H1 (cell line): ENCODE results near the gene RCAN2. TPM values are rescaled to one million over a fixed set of nuclear protein-coding genes. Genes with fewer than 3 reads are reported as not detected.

Experiments
- ASH2L ChIP-seq: fragments of 200-600, 300-600 bp; sonication (generic); IDR thresholded peaks from one replicate; pipeline ENCODE4 v1.7.1; 2017; ENCODE audit warnings: low read length
- BACH1 ChIP-seq: IDR thresholded peaks from 2 replicates; pipeline ENCODE4 v1.6.1; 2012; ENCODE audit warnings: low read length, improper control_type of control experiment
- CBX5 ChIP-seq: fragments of 300-800, 300-1000 bp; sonication (generic); IDR thresholded peaks from 2 replicates; pipeline ENCODE4 v1.7.1; 2016; ENCODE audit warnings: antibody characterized with exemption, low read length, low read depth
- EP300 ChIP-seq, 2 experiments: IDR thresholded peaks; 1 replicate in 1 of 2; 2 replicates in 1 of 2; pipeline ENCODE4 v1.6.1; 2011 to 2012; ENCODE audit warnings: low read depth in 2 of 2, low read length in 2 of 2, mild to moderate bottlenecking in 2 of 2, borderline replicate concordance in 1 of 2, inconsistent platforms in 1 of 2, moderate library complexity in 1 of 2
- KDM5A ChIP-seq: fragments of 200-600 bp; IDR thresholded peaks from 2 replicates; pipeline ENCODE4 v1.7.1; 2012; ENCODE audit warnings: mild to moderate bottlenecking, low read length, inconsistent platforms, mixed read lengths
- POLR2AphosphoS5 ChIP-seq: IDR thresholded peaks from 2 replicates; pipeline ENCODE4 v1.6.1; 2011; ENCODE audit warnings: low read depth, low read length
- polyA plus RNA-seq, 7 experiments: library from polyadenylated mRNA; depleted of rRNA in 3 of 7; stranded (reverse) in 5 of 7; unstranded in 2 of 7; fragments of >200 nt in 5 of 7; fragments of 200-250 nt in 2 of 7; gene quantifications; 1 replicate in 5 of 7; 2 replicates in 1 of 7; 4 replicates in 1 of 7; pipeline versions ENCODE4 v1.2.1 to v1.2.3, GENCODE V29; 2011 to 2013; ENCODE audit warnings: missing spikeins in 2 of 7, mixed read lengths in 2 of 7
- total RNA-seq: library from RNA; stranded (reverse); fragmentation: NEBNext Ultra II Directional; extraction: Animal tissue kit (Norgen Biotek cat#: 25700); gene quantifications from 2 replicates; pipeline ENCODE4 v1.2.1, GENCODE V29; 2021

The RCAN2 gene
- total and polyA plus RNA-seq, 2 of the 8 experiments (the other 6 are each of a cell fraction or from before 2014, with no cell fraction given), result 5.0 to 8.5 TPM

DNA sequence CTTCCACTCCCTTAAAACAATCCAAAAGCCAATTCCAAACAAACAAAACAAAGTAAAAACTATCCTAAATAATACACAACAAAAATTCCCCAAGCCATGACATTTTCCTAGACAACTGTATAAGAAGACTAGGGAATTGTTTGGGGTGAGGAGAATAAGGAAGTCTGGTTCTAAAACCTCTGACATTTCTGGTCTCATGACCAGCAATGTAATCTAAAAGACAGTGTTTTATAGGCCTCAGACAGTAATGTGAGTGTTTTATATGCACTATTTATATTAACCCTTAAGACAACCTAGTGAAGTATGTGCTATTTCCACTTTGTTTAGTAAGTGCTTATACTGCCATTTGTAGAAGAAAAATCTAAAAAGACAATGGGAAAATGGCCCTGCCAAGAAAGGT is 13.0 kb upstream of the RCAN2 start (continued):
- TF ChIP-seq CBX5, result no peak
- TF ChIP-seq EP300 (IDR thresholded peaks at IDR 0.05; ENCODE audit: borderline replicate concordance in 1 of 2, low read depth in 2 of 2, low read length in 2 of 2), result no peak
- TF ChIP-seq BACH1, result no peak
- no peak for TF ChIP-seq ASH2L
- TF ChIP-seq POLR2AphosphoS5, result no peak
- TF ChIP-seq KDM5A, result no peak
